GM21619 (cell line): ENCODE measurements around the gene DOCK11.
A peak's percentile ranks its signal among the peaks of the same experiment; 100 is the strongest.
"Not testable (repeated sequence)": the region's sequence is repeated elsewhere in the genome, so short reads cannot be mapped to it uniquely, and the experiment has no call there.

Source experiments
- ATAC-seq: cut with Tn5 transposase; IDR thresholded peaks from one replicate; pipeline ENCODE4 v1.9.1; 2021; ENCODE audit not compliant: unreplicated experiment

DOCK11 gene

GRCh38 chrX:118682258-118683014, 186.8 kb downstream of the DOCK11 start:
- ATAC-seq, result no peak

- no peak for ATAC-seq
These were observed 189.8 kb downstream of the DOCK11 start for GRCh38 chrX:118685393-118685792.

- no peak for ATAC-seq
These were observed 193.3 kb downstream of the DOCK11 start for GRCh38 chrX:118688935-118689334.

- no peak for ATAC-seq
These were observed 198.2 kb downstream of the DOCK11 start for GRCh38 chrX:118693843-118694242.

GRCh38 chrX:118694638-118695037, 199.0 kb downstream of the DOCK11 start:
- no peak for ATAC-seq

- no peak for ATAC-seq
These were observed 203.0 kb downstream of the DOCK11 start for GRCh38 chrX:118698516-118699170.

GRCh38 chrX:118702741-118703140, 207.1 kb downstream of the DOCK11 start:
- no peak for ATAC-seq

GRCh38 chrX:118706681-118707080, 211.1 kb downstream of the DOCK11 start:
- ATAC-seq, result no peak

- no peak for ATAC-seq
These were observed 218.9 kb downstream of the DOCK11 start for GRCh38 chrX:118714521-118714920.

- not testable (repeated sequence) for ATAC-seq
These were observed 220.3 kb downstream of the DOCK11 start for GRCh38 chrX:118715917-118716316.

GRCh38 chrX:118716833-118717232, 221.2 kb downstream of the DOCK11 start:
- not testable (repeated sequence) for ATAC-seq

GRCh38 chrX:118717678-118718391, 222.2 kb downstream of the DOCK11 start:
- no peak for ATAC-seq

GRCh38 chrX:118718737-118719136, 223.1 kb downstream of the DOCK11 start:
- ATAC-seq, result no peak

GRCh38 chrX:118720058-118720707, 224.6 kb downstream of the DOCK11 start:
- no peak for ATAC-seq

- no peak for ATAC-seq
These were observed 227.8 kb downstream of the DOCK11 start for GRCh38 chrX:118723376-118723775.

- ATAC-seq, result no peak
These were observed 228.8 kb downstream of the DOCK11 start for GRCh38 chrX:118724365-118724764.

GRCh38 chrX:118724775-118725174, 229.2 kb downstream of the DOCK11 start:
- no peak for ATAC-seq

GRCh38 chrX:118726396-118726795, 230.8 kb downstream of the DOCK11 start:
- ATAC-seq, result no peak

GRCh38 chrX:118726887-118727685, 231.5 kb downstream of the DOCK11 start, which contains the start of gene IL13RA1:
IL13RA1 (plus strand) TSS chrX:118727606; CDS start chrX:118727639, 33 bp downstream.
- peak; percentile 61 for ATAC-seq

- ATAC-seq, result peak; percentile 11
These were observed 232.2 kb downstream of the DOCK11 start for GRCh38 chrX:118727686-118728339.
